Lower lobe of right lung (tissue), 2 donors: Measurements from ENCODE around the gene ETV2. TPM values are rescaled to one million over a fixed set of nuclear protein-coding genes. Genes with fewer than 3 reads are reported as not detected.

Experiments used
- ATAC-seq, 2 donors: fragments of 200-7000 bp; cut with Tn5 transposase; one replicate each; pipeline ENCODE4 v1.9.1; 2020 to 2022; ENCODE audit warnings: mild to moderate bottlenecking in 2 of 2, moderate library complexity in 2 of 2
- DNase-seq: peaks from one replicate; pipeline ENCODE4 v3.0.0-alpha.2; 2020
- H3K27ac ChIP-seq: fragments of 200-600 bp; one replicate; pipeline ENCODE4 v1.8.0; 2022
- H3K27me3 ChIP-seq: fragments of 200-600 bp; one replicate; pipeline ENCODE4 v1.8.0; 2022; ENCODE audit warnings: low read depth
- H3K36me3 ChIP-seq: fragments of 200-600 bp; one replicate; pipeline ENCODE4 v1.8.0; 2022; ENCODE audit warnings: mild to moderate bottlenecking
- H3K4me1 ChIP-seq: fragments of 200-600 bp; one replicate; pipeline ENCODE4 v1.8.0; 2022
- H3K4me3 ChIP-seq: fragments of 200-600 bp; one replicate; pipeline ENCODE4 v1.8.0; 2022; ENCODE audit warnings: mild to moderate bottlenecking
- H3K9me3 ChIP-seq: fragments of 200-600 bp; one replicate; pipeline ENCODE4 v1.8.0; 2022
- CTCF ChIP-seq: fragments of 200-600 bp; IDR thresholded peaks from one replicate; pipeline ENCODE4 v1.8.0; 2022; ENCODE audit warnings: antibody characterized with exemption, mild to moderate bottlenecking
- intact Hi-C: fragments of 100-400 bp; cut with DNase I; formaldehyde crosslinking; loops from one replicate; pipeline ENCODE4 v1.11.0; 2022
- total RNA-seq: library from RNA; stranded (reverse); fragmentation: NEBNext Ultra II Directional; extraction: Animal tissue kit (Norgen Biotek cat#: 25700); gene quantifications from one replicate; pipeline ENCODE4 v1.2.1, GENCODE V29; 2021
- donor health status: DM: no; HTN: yes; CAD: no; lungs with severe emphysema.

Gene ETV2
- total RNA-seq, 1 donor from 2014 or later = 1.1 TPM

- no peak for TF ChIP-seq CTCF
- no peaks in the 10 kb centered on the region for H3K9me3 ChIP-seq
- peak; percentile 93 to 95 for ATAC-seq
- no peaks in the 10 kb centered on the region for H3K36me3 ChIP-seq
- no peaks in the 10 kb centered on the region for H3K27me3 ChIP-seq
- intact Hi-C loops = no loop called here
- H3K4me3 ChIP-seq = peak overlapping the region; percentile 85
- peaks cover 35% of the 10 kb centered on the region for H3K4me1 ChIP-seq
- peak overlapping the region; percentile 84 for H3K27ac ChIP-seq
- peak; percentile 98 for DNase-seq
Observed at GRCh38 chr19:35644206-35644986, 2.9 kb downstream of the ETV2 start.

GRCh38 chr19:35644987-35645679 lies 3.6 kb downstream of the ETV2 start:
- Histone ChIP-seq H3K36me3 (peaks cover 4% of the 10 kb centered on the region), H3K27ac (peak overlapping the region; percentile 84), H3K4me1 (peaks cover 43% of the 10 kb centered on the region), H3K9me3 (no peaks in the 10 kb centered on the region), H3K27me3 (no peaks in the 10 kb centered on the region), H3K4me3 (peak overlapping the region; percentile 85)
- intact Hi-C loops = no loop called here
- ATAC-seq = peak; percentile 20 to 40
- TF ChIP-seq CTCF = no peak
- DNase-seq = peak; percentile 88

GRCh38 chr19:35645680-35646511 lies 4.4 kb downstream of the ETV2 start:
- peaks cover 45% of the 10 kb centered on the region for H3K4me1 ChIP-seq
- ATAC-seq = no peak

GRCh38 chr19:35648017-35648961 lies 6.7 kb downstream of the ETV2 start, which contains the start of gene COX6B1:
Gene COX6B1, plus strand, starts transcription at chr19:35648323. Its CDS starts 2,921 bp downstream, at chr19:35651244.
- intact Hi-C loops = no loop called here
- no peaks in the 10 kb centered on the region for H3K9me3 ChIP-seq
- ATAC-seq (peak; percentile 81 to 84), DNase-seq (peak; percentile 93)
- peaks cover 33% of the 10 kb centered on the region for H3K36me3 ChIP-seq
- H3K27me3 ChIP-seq = no peaks in the 10 kb centered on the region
- no peak for TF ChIP-seq CTCF
- peaks cover 35% of the 10 kb centered on the region for H3K4me1 ChIP-seq
- peak within 1 kb of the TSS; percentile 97 for H3K4me3 ChIP-seq
- peak within 1 kb of the TSS; percentile 91 for H3K27ac ChIP-seq

More at GRCh38 chr19:35645680-35646511, 4.4 kb downstream of the ETV2 start:
- peaks cover 9% of the 10 kb centered on the region for H3K36me3 ChIP-seq
- no peaks in the 10 kb centered on the region for H3K9me3 ChIP-seq
- intact Hi-C loops = no loop called here
- no peaks in the 10 kb centered on the region for H3K27me3 ChIP-seq
- peak overlapping the region; percentile 84 for H3K27ac ChIP-seq
- no peak for DNase-seq
- H3K4me3 ChIP-seq = no peak overlapping the region
- no peak for TF ChIP-seq CTCF
